ENCODE data around the gene GCDH.

- TF ChIP-seq CTCF (IDR thresholded peaks at IDR 0.05; ENCODE audit: insufficient read depth, low read length) (no peak), GABPA (IDR thresholded peaks at IDR 0.05; ENCODE audit: low read depth) (no peak), POLR2AphosphoS5 (IDR thresholded peaks at IDR 0.05; ENCODE audit: low read depth) (no peak), REST (IDR thresholded peaks at IDR 0.05; ENCODE audit: insufficient replicate concordance, low read depth) (no peak)
Measured at GRCh38 chr19:12865746-12866415, 25.1 kb upstream of the GCDH start.
